AG09309 (cell line): ENCODE data around the gene PASK.

ENCODE experiments used
- DNase-seq: peaks from one replicate; pipeline ENCODE4 v3.0.0-alpha.2; 2010; ENCODE audit warnings: low read depth
- H3K4me3 ChIP-seq: 2 replicates; pipeline ENCODE4 v1.5.1; 2011; ENCODE audit warnings: mild to moderate bottlenecking, low read depth, low read length, moderate library complexity; ENCODE audit not compliant: control insufficient read depth
- TF ChIP-seq, protein P1 (sequence below): IDR thresholded peaks from 2 replicates; pipeline ENCODE4 v1.5.1; 2011; ENCODE audit warnings: mild to moderate bottlenecking, low read depth, low read length, inconsistent platforms; ENCODE audit not compliant: insufficient read depth, control insufficient read depth; ENCODE audit errors: missing control alignments

Gene PASK

DNA sequence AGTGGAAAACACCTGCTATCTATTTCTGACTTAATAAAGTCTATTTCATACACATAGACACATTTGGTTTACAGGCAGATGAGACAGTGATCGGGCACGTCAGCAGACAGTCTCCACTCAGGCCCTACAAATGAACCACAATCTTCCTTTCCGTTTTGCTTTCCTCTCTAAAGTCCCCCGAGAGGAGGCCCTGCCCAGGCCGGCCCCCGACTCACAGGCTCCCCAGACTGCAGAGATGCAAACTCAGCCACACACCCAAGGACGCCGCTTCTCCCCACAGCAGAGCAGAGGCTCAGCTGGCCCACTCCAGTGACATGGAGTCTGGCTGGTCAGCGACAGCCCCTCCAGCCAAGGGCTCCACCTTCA, 37.8 kb downstream of the PASK start:
- H3K4me3 ChIP-seq: no peak overlapping the region
- TF ChIP-seq, protein P1, sequence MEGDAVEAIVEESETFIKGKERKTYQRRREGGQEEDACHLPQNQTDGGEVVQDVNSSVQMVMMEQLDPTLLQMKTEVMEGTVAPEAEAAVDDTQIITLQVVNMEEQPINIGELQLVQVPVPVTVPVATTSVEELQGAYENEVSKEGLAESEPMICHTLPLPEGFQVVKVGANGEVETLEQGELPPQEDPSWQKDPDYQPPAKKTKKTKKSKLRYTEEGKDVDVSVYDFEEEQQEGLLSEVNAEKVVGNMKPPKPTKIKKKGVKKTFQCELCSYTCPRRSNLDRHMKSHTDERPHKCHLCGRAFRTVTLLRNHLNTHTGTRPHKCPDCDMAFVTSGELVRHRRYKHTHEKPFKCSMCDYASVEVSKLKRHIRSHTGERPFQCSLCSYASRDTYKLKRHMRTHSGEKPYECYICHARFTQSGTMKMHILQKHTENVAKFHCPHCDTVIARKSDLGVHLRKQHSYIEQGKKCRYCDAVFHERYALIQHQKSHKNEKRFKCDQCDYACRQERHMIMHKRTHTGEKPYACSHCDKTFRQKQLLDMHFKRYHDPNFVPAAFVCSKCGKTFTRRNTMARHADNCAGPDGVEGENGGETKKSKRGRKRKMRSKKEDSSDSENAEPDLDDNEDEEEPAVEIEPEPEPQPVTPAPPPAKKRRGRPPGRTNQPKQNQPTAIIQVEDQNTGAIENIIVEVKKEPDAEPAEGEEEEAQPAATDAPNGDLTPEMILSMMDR: no peak
- DNase-seq: no peak

- no peak overlapping the region for H3K4me3 ChIP-seq
- TF ChIP-seq, protein P1: no peak
- no peak for DNase-seq
These were observed 38.4 kb downstream of the PASK start for GRCh38 chr2:241110607-241111439.

GRCh38 chr2:241110089-241110606, 39.1 kb downstream of the PASK start:
- no peak overlapping the region for H3K4me3 ChIP-seq
- TF ChIP-seq, protein P1: no peak
- no peak for DNase-seq

GRCh38 chr2:241109210-241110088, 39.8 kb downstream of the PASK start:
- no peak overlapping the region for H3K4me3 ChIP-seq
- DNase-seq: no peak
- TF ChIP-seq, protein P1: no peak

GRCh38 chr2:241108271-241109209, 40.7 kb downstream of the PASK start:
- DNase-seq: no peak
- TF ChIP-seq, protein P1: no peak
- no peak overlapping the region for H3K4me3 ChIP-seq

GRCh38 chr2:241107031-241107783, 42.1 kb downstream of the PASK start:
- TF ChIP-seq, protein P1: no peak
- H3K4me3 ChIP-seq: no peak overlapping the region
- no peak for DNase-seq
